Ascending aorta (tissue), 2 donors: ENCODE data around the gene ANKH. TPM values are rescaled to one million over a fixed set of nuclear protein-coding genes. Genes with fewer than 3 reads are reported as not detected.
A peak's percentile ranks its signal among the peaks of the same experiment; 100 is the strongest.

Experiments
- DNase-seq, 2 donors: peaks; one replicate each; pipeline ENCODE4 v3.0.0-alpha.2; 2019; ENCODE audit warnings: low spot score in 2 of 2
- H3K27ac ChIP-seq, 2 donors: fragments of 200-600 bp; sonication (generic); one replicate each; pipeline ENCODE4 v1.5.1; 2016 to 2017; ENCODE audit warnings: mild to moderate bottlenecking in 1 of 2
- H3K27me3 ChIP-seq: fragments of 200-600 bp; sonication (generic); one replicate; pipeline ENCODE4 v1.5.1; 2017
- H3K36me3 ChIP-seq, 2 donors: fragments of 200-600 bp; sonication (generic); one replicate each; pipeline ENCODE4 v1.5.1; 2016
- H3K4me1 ChIP-seq, 2 donors: fragments of 200-600 bp; sonication (generic); one replicate each; pipeline ENCODE4 v1.5.1; 2016 to 2017; ENCODE audit warnings: mild to moderate bottlenecking in 1 of 2
- H3K4me3 ChIP-seq, 2 donors: fragments of 200-600 bp; sonication (generic); one replicate each; pipeline ENCODE4 v1.5.1; 2016 to 2017; ENCODE audit warnings: mild to moderate bottlenecking in 1 of 2
- H3K9me3 ChIP-seq, 2 donors: fragments of 200-600 bp; sonication (generic); one replicate each; pipeline ENCODE4 v1.5.1; 2016
- CTCF ChIP-seq, 3 experiments: fragments of 200-600 bp in 2 of 3; fragments of 450-650 bp in 1 of 3; sonication (generic) in 2 of 3; IDR thresholded peaks; one replicate each; pipeline ENCODE4 v1.5.1; 2016 to 2019; ENCODE audit warnings: antibody characterized with exemption in 3 of 3, mild to moderate bottlenecking in 1 of 3, moderate library complexity in 1 of 3
- intact Hi-C: fragments of 100-400 bp; cut with DNase I; formaldehyde crosslinking; loops from one replicate; pipeline ENCODE4 v1.15.1; 2023
- total RNA-seq: library from RNA; depleted of rRNA; stranded (reverse); fragments of >200 nt; gene quantifications from one replicate; pipeline ENCODE4 v1.1.0, GENCODE V29; 2016

The ANKH gene
- total RNA-seq, 1 donor from 2014 or later, result 388 TPM

- DNase-seq, result no peak
- Histone ChIP-seq H3K4me1 (peaks cover 0 to 23% of the 10 kb centered on the region in 2 donors), H3K9me3 (no peaks in the 10 kb centered on the region), H3K27ac (peak overlapping the region; percentile 74 to 77), H3K36me3 (peaks cover 3 to 4% of the 10 kb centered on the region in 2 donors), H3K4me3 (peak overlapping the region; percentile 22 to 33), H3K27me3 (no peaks in the 10 kb centered on the region)
- TF ChIP-seq CTCF (IDR thresholded peaks at IDR 0.05), result no peak
- intact Hi-C loops, result no loop called here
Measured at GRCh38 chr5:14810282-14810681, 61.3 kb downstream of the ANKH start.

GRCh38 chr5:14809369-14810155 lies 62.0 kb downstream of the ANKH start:
- H3K27ac ChIP-seq, result peak overlapping the region; percentile 74 to 77
- no peaks in the 10 kb centered on the region for H3K9me3 ChIP-seq
- H3K4me1 ChIP-seq, result peaks cover 0 to 19% of the 10 kb centered on the region in 2 donors
- H3K4me3 ChIP-seq, result peak overlapping the region; percentile 22 to 33
- peaks cover 3 to 4% of the 10 kb centered on the region in 2 donors for H3K36me3 ChIP-seq
- peak; percentile 37 to 89 for DNase-seq
- no peak for TF ChIP-seq CTCF (IDR thresholded peaks at IDR 0.05)
- H3K27me3 ChIP-seq, result no peaks in the 10 kb centered on the region
- intact Hi-C loops, result no loop called here

GRCh38 chr5:14807471-14807870 lies 64.1 kb downstream of the ANKH start:
- H3K4me3 ChIP-seq, result no peak overlapping the region
- H3K4me1 ChIP-seq, result peaks cover 0 to 19% of the 10 kb centered on the region in 2 donors
- intact Hi-C loops, result no loop called here
- no peaks in the 10 kb centered on the region for H3K9me3 ChIP-seq
- H3K27ac ChIP-seq, result peak overlapping the region in 1 of 2 donors; percentile 36
- H3K27me3 ChIP-seq, result no peaks in the 10 kb centered on the region
- peaks cover under 1 to 3% of the 10 kb centered on the region in 2 donors for H3K36me3 ChIP-seq
- TF ChIP-seq CTCF (IDR thresholded peaks at IDR 0.05), result no peak
- DNase-seq, result no peak

- TF ChIP-seq CTCF (IDR thresholded peaks at IDR 0.05), result no peak
- intact Hi-C loops, result no loop called here
Measured at GRCh38 chr5:14806456-14806855, 65.1 kb downstream of the ANKH start.

GRCh38 chr5:14802541-14802940 lies 69.0 kb downstream of the ANKH start:
- TF ChIP-seq CTCF (IDR thresholded peaks at IDR 0.05), result no peak
- intact Hi-C loops, result no loop called here
- Histone ChIP-seq H3K27ac (no peak overlapping the region), H3K4me3 (no peak overlapping the region), H3K4me1 (no peaks in the 10 kb centered on the region), H3K9me3 (no peaks in the 10 kb centered on the region), H3K27me3 (no peaks in the 10 kb centered on the region), H3K36me3 (peaks cover 0 to 3% of the 10 kb centered on the region in 2 donors)
- no peak for DNase-seq

More at GRCh38 chr5:14806456-14806855, 65.1 kb downstream of the ANKH start:
- Histone ChIP-seq H3K4me3 (no peak overlapping the region), H3K9me3 (no peaks in the 10 kb centered on the region), H3K4me1 (peaks cover 0 to 19% of the 10 kb centered on the region in 2 donors), H3K27ac (no peak overlapping the region), H3K27me3 (no peaks in the 10 kb centered on the region), H3K36me3 (peaks cover 0 to 3% of the 10 kb centered on the region in 2 donors)
- DNase-seq, result peak; percentile 30 to 73
